Stimulated activated CD4-positive, alpha-beta T cell treated with anti-CD3 and anti-CD28 coated beads, TNF-alpha, amount 100 ng/mL, for 1 hour (primary cell): ENCODE data around the gene TMEM41B.
"Not testable (repeated sequence)": the region's sequence is repeated elsewhere in the genome, so short reads cannot be mapped to it uniquely, and the experiment has no call there.

Source experiments
- DNase-seq, 3 donors: peaks; one replicate each; pipeline ENCODE4 v3.0.0-alpha.2; 2020; ENCODE audit warnings: low read depth in 3 of 3, low spot score in 1 of 3

Gene TMEM41B

GRCh38 chr11:9263840-9264315 is 50.5 kb downstream of the TMEM41B start:
- no peak for DNase-seq

GRCh38 chr11:9260838-9261146 is 53.6 kb downstream of the TMEM41B start:
- not testable (repeated sequence) for DNase-seq

DNA sequence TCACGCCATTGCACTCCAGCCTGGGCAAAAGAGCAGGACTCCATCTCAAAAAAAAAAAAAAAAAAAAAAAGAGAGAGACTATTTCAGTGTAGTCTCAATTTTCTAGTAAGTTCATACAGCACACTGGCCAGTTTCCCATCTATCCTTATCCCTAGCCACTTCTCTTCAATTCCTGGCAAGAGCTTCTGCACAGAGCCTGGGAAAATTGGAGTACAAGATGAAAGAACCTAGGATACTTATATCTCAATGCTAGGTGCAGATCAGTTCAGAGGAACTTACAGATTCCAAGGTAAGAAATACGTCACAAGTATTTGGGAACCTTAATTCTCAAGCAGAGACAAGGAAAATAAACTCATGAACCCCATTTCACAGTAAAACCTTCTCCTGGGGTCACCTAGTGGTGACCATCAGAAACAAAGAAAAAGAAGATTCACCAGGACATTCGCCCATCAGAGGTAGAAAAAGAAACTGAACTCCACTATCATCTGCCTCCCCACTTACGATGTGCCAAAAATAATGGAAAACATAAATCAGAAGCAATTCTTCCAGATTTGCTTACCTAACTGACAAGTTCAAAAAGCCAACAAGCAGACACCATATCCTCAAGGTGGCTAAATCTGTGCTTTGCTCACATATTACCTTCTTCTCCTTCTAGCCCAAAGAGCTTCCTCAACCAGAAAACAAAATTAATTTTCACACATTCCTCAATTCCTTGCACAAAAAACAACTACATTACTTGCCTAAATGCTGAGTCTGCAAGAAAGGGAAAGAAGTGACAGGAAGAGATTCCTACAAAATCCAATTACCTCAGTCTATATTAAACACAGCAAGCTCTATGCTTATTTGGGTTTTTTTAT is 54.2 kb downstream of the TMEM41B start:
- no peak for DNase-seq

- not testable (repeated sequence) for DNase-seq
Observed at GRCh38 chr11:9258279-9258678, 56.1 kb downstream of the TMEM41B start.

DNA sequence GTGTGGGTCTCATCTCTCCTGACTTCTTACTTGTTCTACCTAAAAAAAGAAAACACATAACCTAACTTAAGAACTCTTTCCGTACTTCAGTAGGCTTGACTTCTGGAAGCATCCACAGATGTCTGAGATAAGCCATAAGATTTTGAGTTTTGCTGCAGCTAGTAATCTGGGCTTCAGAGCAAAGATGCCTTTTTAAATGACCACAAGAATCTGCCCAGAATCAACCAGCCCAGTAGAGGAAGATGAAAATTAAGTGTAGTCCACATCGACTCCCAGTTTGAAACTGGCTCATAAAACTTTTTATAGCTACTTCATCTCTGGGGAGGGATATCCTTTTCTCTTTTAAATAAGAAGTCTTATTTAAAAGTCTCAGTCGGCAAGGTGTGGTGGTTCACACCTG is 60.0 kb downstream of the TMEM41B start:
- DNase-seq, result no peak

- DNase-seq, result no peak
Observed at GRCh38 chr11:9253086-9253485, 61.3 kb downstream of the TMEM41B start.

DNA sequence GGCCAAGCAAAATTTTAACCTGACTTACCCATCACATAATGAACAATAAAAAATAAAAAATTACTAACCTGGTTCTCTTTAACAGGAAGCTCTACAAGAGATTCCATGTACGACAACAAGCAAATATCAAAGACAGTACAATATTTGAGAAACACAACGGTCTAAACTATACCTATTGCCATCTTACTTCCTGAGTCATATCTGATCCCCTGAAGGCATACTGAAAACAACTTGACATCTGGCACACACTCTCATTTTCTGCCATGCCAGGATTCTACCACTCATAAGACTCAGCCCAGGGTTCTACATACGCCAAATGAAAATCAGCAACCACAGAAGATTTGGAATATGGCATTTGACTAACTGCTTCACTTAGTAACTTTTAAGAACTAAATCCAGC is 63.1 kb downstream of the TMEM41B start:
- no peak for DNase-seq

GRCh38 chr11:9250139-9250582 is 64.2 kb downstream of the TMEM41B start:
- DNase-seq, result no peak

DNA sequence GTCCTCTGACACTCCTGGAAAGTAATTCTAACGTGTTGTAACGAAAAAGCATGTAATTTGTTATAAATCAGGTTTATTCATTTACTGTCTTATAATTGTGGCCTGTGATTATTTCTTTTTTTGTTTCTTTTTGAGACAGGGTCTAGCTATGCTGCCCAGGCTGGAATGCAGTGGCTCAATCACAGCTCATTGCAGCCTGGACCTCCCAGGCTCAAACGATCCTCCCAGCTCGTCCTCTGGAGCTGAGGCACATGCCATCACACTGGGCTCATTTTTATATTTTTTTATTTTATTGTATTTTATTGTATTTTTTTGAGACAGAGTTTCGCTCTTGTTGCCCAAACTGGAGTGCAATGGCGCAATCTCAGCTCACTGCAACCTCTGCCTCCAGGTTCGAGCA is 65.1 kb downstream of the TMEM41B start:
- no peak for DNase-seq

DNA sequence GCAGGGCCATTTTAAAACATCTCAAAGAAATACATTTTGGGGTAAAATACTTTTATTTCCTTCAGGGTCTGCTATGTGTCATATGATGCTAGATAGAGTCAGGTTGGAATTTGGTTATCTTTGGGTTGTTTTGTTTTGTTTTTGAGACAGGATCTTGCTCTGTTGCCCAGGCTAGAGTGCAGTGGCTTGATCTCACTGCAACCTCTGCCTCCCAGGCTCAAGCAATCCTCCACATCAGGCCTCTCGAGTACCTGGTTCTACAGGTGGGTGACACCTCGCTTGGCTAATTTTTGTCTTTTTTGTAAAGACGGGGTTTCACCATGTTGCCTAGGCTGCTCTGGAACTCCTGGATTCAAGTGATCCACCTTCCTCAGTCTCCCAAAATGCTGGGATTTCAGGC is 66.5 kb downstream of the TMEM41B start:
- DNase-seq, result no peak

DNA sequence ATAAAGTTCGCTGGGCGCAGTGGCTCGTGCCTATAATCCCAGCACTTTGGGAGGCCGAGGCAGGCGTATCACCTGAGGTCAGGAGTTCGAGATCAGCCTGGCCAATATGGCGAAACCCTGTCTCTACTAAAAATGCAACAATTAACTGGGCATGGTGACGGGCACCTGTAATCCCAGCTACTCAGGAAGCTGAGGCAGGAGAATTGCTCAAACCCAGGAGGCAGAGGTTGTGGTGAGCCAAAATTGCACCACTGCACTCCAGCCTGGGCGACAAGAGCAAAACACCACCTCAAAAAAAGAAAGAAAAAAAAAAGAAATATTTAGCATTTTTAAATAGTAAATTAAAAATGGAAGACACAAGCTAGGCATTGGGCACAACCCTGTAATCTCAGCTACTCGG is 78.2 kb downstream of the TMEM41B start:
- not testable (repeated sequence) for DNase-seq

- no peak for DNase-seq
Observed at GRCh38 chr11:9232482-9232881, 81.9 kb downstream of the TMEM41B start.

GRCh38 chr11:9231848-9232177 is 82.6 kb downstream of the TMEM41B start:
- no peak for DNase-seq
